Neural progenitor cell (in vitro differentiated cells): Measurements from ENCODE around the gene KRT73.

Experiments used
- EZH2 ChIP-seq: fragments of 200-600 bp; sonication (generic); IDR thresholded peaks from 2 replicates; pipeline ENCODE4 v1.6.1; 2017; ENCODE audit warnings: antibody characterized with exemption, mild to moderate bottlenecking, moderate library complexity
- EZH2phosphoT487 ChIP-seq: fragments of 200-600 bp; sonication (generic); IDR thresholded peaks from 2 replicates; pipeline ENCODE4 v1.6.1; 2017; ENCODE audit warnings: antibody characterized with exemption
- TF ChIP-seq, protein P1 (sequence below): fragments of 200-600 bp; sonication (generic); IDR thresholded peaks from 2 replicates; pipeline ENCODE4 v1.5.1; 2017; ENCODE audit warnings: antibody characterized with exemption, mild to moderate bottlenecking

DNA sequence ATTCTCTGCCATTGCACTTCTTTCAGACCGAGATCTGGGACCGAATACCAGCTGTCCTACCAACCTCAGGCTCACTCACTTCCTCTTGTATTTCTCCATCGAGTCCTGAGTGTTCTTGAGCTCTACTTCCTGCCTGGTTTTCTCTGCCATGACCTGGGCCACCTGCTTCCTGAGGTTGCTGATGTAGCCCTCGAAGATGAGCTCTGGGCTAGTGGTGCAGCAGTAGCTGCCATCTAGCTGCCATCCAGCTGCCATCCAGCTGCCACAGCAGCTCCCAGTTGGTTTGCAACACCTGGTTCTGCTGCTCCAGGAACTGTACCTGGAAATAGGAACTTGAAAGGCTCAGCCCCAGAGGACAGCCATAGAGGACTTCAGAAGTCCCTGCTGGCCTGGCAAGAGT lies 15.0 kb upstream of the KRT73 start:
- TF ChIP-seq, protein P1, sequence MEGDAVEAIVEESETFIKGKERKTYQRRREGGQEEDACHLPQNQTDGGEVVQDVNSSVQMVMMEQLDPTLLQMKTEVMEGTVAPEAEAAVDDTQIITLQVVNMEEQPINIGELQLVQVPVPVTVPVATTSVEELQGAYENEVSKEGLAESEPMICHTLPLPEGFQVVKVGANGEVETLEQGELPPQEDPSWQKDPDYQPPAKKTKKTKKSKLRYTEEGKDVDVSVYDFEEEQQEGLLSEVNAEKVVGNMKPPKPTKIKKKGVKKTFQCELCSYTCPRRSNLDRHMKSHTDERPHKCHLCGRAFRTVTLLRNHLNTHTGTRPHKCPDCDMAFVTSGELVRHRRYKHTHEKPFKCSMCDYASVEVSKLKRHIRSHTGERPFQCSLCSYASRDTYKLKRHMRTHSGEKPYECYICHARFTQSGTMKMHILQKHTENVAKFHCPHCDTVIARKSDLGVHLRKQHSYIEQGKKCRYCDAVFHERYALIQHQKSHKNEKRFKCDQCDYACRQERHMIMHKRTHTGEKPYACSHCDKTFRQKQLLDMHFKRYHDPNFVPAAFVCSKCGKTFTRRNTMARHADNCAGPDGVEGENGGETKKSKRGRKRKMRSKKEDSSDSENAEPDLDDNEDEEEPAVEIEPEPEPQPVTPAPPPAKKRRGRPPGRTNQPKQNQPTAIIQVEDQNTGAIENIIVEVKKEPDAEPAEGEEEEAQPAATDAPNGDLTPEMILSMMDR: no peak
- TF ChIP-seq EZH2 (no peak), EZH2phosphoT487 (no peak)
